Measurements from ENCODE around the gene PDE10A.

GRCh38 chr6:165587206-165587605, 75.8 kb downstream of the PDE10A start:
- TF ChIP-seq CTCF (conservative IDR thresholded peaks at IDR 0.05; ENCODE audit: low read depth, low read length) (no peak), EZH2 (IDR thresholded peaks at IDR 0.05; ENCODE audit: low read length, unreplicated experiment) (no peak), EZH2phosphoT487 (IDR thresholded peaks at IDR 0.05; ENCODE audit: borderline replicate concordance, low read length) (no peak)

Measured in PC-3 (cell line).